Globus pallidus (tissue), 1 donor: ENCODE measurements around the gene CNKSR3.

Experiments
- DNase-seq: peaks from one replicate; pipeline ENCODE4 v3.0.0-alpha.2; 2015; ENCODE audit warnings: low spot score

CNKSR3 gene

DNA sequence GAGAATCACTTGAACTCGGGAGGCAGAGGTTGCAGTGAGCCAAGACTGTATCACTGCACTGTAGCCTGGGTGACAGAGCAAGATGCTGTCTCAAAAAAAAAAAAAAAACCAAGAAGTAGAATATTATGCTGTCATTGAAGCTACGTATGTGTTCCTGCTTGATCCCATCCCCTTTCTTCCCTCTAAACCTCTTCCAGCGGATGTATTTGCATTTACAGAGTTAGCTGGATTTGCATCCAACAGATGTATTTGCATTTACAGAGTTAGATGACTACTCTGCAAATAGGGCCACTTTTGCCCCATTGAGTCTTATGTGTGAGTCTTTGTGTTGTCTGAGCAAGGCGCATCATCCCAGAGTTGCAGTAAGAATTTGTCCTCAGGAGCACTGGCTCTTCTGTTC is 128.9 kb downstream of the CNKSR3 start:
- no peak for DNase-seq

DNA sequence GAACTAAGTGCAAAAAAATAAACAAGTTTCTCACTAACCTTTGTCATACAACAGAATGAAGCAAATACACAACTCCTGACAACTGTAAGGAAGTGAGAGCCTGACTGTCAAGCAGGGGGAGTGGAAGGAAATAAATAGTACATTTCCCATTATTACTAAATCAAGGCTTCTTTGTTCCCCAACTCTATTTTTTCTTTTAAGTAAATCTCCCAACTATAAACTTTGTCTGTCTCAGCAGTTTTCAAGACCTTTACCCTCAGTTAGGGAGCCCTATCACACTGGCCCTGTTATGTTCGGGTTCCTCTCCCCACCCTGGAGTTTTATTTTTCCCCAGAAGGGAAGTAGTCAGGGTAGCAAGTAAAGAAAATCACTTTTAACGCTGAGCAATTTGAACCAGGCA is 129.7 kb downstream of the CNKSR3 start:
- DNase-seq, result peak; percentile 58

DNA sequence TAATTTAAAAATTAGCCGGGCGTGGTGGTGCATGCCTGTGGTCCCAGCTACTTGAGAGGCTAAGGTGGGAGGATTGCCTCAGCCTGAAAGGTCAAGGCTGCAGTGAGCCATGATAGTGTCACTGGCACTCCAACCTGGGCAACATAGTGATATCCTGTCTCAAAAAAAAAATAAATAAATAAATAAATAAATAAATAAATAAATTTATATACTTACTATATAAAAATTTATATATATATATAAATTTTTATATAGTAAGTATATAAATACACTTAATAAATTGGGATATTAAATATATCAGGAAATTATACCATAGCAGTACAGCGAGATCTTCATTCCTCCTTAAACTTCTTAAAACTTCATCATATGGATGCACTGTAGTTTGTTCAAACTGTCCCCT is 130.9 kb downstream of the CNKSR3 start:
- DNase-seq, result no peak

DNA sequence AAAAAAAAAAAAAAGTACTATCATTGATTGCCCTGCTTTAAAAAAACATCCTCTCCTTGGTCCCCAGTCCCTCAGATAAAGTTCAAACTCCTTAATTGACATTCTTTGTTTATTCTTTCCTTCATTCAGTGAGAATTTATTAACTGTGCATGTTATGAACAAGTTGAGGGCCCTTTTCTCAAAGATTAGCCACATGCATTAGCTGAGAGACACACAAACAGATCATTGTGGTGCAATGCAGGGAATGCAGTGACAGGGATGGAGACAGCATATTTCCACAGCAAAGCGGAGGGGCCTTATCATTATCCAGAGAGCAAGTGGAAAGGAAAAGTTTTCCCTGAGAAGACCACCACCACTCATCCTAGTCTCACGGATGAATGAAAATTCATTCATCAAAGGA is 132.0 kb downstream of the CNKSR3 start:
- no peak for DNase-seq

DNA sequence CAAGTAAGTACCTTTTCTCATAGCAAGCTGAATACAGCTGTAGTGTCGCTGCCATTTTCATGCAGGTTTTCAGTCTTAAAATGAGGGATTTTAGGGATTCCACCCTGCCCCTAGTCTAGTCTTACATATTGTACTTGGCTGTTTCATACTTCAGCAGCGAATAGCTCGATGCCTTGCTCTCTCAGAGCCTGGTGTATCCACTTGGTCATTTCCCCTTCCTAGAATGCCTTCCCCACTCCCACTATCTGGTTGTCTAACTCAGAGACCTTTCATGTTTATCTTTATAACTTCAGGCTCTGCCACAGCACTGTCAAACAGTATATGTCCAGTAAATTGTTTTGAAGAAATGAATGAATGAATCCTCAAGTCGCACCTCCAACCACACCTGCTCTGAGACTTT is 132.8 kb downstream of the CNKSR3 start:
- DNase-seq, result no peak

DNA sequence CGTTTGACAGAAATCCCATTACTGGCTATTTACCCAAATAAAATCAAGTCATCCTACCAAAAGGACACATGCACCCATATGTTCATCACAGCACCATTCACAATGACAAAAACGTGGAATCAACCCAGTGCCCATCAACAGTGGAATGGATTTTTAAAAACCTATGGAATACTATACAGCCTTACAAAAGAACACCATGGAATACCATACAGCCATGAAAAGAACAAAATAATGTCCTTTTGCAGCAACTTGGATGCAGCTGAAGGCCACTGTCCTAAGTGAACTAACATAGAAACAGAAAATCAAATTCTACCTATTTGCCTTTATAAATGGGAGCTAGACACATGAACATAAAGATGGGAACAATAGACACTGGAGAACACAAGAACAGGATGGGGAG is 136.5 kb downstream of the CNKSR3 start:
- DNase-seq, result no peak

DNA sequence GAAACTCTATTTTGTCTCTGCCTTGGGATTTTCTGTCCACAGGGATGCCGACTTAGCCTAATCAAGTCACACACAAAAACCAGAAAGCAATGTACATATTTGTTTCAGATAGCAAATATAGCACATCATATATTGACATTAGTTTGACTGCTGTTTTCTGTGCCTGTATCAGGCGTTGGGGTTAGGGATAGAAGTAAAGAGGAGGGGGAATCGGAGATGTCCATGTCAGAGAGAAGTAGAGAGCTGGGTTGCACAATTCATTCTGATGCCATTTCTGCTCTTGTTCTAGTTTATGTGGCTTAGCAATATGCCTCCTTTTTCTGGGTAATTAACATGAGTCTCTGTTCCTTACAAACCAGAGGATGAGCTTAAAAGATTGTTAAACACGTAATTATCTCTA is 139.2 kb downstream of the CNKSR3 start:
- DNase-seq, result no peak

DNA sequence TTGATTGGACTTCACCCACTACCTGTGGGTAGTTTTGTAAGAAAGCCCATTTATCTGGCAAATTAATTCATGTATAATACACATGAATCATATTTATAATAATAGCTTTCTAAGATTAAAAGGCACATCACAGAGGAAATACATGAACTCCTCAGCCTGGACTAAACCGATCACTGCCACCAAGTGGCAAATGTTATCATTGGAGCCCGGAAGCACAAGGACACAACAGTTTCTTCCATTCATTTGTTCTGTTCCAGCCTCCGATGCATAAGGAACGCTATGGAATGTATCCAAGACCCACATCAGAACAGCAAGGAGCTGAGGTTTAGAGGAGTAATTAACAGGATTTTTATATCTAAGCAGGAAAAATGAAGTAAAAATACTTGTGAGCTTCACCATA is 139.9 kb downstream of the CNKSR3 start:
- DNase-seq, result peak; percentile 57

DNA sequence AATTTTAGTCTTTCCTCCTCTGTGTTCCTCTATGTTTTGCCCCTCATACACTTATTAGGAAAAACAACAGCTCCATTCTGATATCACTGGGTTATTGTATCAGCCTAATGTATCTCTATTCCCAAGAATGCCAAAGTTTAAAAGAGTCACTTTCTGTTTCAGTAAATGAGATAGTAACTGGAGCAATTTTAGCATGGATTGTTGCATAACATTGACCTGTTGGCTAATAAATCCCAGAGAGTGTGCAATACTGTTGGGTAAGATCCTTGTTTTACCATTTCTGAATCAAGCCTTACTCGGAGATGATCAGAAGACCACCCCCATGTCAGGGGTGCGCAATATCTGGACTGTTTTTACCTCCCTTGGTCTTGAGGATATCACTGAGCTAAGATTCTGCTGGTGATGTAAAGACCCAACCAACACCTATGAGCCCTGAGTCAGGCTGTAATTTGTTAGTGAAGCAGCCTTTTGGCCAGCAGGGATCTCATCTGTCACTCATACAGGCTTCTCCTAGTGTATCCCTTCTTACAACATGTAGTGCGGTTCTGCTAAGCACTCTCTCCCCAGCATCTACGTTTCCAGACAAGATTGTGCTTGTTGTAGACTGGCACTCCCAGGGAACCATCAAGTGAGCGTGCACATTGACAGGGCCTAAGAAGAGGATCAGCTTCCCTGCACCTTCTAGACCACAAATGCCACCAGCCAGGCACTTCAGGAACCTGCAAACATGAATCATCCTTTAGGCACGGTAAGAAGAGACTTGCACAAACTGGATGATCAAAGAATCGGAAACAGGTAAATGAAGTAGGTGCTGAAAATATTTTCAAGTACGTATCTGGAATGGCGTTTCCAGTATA is 142.4 kb downstream of the CNKSR3 start:
- DNase-seq, result no peak

DNA sequence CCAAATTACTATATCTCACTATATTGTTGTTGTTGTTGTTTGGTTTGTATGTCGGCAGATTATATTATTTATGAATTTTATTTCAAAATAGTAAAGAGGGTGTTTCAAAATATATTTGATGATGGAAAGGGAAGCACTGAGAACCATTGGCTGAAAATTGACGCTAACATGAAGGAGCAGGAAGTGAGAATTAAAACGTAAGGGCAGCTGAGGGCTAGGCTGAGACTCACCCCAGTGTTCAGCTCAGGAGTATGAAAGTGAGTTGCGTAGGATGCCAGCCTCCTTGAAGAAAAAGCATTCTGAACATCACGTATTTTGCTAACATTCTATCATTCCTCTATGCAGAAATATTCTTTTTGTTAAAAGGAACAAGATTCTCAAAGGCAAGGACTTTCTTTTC is 143.1 kb downstream of the CNKSR3 start:
- no peak for DNase-seq

DNA sequence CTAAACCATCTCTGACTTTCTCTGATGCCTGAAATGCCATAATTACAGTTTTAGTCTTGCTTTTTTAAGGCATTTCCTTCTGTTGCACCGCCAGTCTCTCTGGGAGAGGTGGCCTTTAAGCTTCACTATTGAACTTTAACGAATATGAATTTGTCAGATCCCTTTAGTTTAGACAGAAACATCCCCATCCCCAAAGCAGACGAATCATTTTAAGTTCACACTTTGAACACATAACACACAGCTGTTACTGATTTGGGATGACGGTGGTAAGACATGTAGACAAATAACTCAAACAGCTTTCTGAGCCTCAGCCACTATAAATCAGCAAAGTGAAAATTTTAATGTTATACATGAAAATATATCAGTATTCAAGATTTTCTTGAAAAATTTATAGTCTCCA is 146.7 kb downstream of the CNKSR3 start:
- DNase-seq, result no peak

DNA sequence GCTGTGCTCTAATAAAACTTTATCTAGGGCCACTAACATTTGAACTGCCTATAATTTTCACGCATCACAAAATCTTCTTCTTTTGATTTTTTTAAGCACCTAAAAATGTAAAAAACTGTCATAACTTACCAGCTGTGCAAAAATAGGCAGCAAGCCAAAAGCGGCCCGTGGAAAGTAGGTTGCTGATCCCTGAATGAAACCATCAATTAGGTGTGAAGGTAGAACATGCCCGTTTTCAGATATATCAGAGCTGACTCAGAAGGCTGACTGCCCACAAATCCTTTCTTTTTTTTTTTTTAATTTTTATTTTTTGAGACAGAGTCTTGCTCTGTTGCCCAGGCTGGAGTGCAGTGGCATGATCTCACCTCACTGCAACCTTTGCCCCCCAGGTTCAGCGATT is 149.0 kb downstream of the CNKSR3 start:
- no peak for DNase-seq

DNA sequence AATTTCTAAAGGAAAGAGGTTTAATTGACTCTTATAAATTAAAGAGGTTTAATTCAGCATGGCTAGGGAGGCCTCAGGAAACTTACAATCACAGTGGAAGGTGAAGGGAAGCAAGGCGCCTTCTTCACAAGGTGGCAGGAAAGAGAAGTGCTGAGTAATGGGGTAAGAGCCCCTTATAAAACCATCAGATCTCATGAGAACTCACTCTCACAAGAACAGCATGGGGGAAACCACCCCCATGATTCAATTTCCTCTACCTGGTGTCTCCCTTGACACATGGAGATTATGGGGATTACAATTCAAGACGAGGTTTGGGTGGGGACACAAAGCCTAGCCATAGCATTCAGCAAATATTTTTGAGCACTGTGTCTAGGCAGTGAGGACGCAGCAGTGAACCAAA is 150.0 kb downstream of the CNKSR3 start:
- no peak for DNase-seq

DNA sequence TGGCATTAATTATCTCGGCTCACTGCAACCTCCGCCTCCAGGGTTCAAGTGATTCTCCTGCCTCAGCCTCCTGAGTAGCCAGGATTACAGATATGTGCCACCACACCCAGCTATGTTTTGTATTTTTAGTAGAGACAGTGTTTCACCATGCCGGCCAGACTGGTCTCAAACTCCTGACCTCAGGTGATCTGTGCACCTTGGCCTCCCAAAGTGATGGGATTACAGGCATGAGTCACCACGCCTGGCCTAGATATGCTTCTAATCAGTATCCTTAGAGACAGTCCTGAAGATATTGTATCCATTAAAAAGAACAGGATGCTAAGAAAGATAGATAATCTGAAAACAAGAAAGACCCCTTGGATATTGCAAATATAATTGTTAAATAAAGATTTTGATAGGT is 150.8 kb downstream of the CNKSR3 start:
- DNase-seq, result no peak

DNA sequence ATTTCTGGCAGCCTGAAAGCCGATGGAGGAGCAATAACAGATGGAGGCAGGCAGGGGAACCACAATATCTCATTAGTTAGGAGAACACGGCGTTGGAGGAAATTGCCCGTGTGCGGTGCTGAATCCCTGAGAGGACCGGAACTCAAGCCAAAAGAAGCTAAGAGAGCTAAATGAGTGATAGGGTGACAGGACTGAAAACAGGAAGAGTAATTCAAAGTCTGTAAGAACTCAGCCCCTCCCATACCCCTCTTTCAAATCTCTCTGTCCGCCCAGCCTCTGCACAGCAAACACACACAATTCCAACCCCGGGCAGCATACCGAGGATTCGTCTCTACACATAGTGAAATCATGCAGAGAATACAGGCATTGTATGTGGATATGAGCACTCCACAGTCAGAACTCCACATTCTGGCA is 151.3 kb downstream of the CNKSR3 start:
- DNase-seq, result no peak

DNA sequence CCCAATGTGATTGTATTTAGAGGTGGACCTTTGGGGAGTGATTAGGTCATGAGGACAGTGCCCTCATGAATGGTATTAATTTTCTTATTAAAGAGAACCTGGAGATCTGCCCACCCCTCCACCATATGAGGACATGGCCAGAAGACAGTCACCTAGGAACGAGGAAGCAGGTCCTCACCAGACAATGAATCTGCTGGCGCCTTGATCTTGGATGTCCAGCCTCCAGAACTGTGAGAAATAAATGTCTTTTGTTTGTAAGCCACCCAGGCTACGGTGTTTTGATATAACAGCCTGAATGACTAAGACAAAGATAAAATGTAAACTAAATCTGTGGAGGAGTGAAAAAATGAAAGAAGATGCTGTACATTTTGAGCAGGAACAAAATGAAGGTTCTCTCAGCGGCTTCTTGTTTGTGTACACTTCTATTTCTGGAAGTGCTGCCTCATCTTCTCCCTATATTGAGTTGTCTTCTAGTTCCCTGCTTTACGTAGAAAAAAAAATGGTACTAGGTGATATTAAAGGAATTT is 152.4 kb downstream of the CNKSR3 start:
- DNase-seq, result no peak

DNA sequence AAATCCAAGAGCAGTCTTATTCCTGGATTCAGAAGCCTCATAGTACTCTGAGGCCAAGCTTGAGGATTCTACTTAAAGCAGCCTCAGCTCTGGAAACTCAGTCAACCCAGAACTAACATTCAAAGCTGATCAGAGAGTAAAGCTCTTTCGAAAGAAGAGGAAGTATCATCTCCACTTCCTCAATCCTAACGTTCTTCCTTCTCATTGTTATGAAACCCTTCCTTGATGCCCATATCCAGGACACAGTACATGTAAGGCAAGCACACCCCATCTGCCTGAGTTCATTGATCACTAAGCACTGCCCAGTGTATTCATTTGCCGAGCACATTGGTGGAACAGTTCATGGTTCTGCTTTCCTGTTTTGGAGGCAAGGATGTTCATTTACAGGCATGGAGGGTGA is 153.8 kb downstream of the CNKSR3 start, which contains the start of gene IPCEF1:
TSS of gene IPCEF1 (minus strand) at position 114 of the 400 bp plus-strand sequence. CDS start 90,856 bp downstream, outside the sequence.
- DNase-seq, result peak; percentile 43

DNA sequence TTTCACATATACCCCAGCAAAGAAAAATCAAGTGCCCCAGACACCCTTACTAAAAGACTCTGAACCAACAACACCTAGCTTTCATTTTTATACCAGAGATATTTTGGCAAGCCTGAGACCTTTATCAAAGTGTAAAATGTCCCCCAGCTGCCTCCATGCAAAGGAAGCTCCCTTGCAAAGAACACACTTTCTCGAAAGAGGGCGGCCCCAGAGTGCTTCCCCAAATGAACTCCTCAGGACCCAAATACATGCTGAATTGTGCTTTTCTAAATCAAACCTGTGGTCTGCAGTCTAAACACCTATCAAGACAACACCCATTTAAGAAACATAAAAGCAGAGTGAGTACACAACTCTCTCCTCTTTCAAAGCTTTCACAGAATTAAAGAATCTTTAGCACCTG is 154.4 kb downstream of the CNKSR3 start:
- no peak for DNase-seq

DNA sequence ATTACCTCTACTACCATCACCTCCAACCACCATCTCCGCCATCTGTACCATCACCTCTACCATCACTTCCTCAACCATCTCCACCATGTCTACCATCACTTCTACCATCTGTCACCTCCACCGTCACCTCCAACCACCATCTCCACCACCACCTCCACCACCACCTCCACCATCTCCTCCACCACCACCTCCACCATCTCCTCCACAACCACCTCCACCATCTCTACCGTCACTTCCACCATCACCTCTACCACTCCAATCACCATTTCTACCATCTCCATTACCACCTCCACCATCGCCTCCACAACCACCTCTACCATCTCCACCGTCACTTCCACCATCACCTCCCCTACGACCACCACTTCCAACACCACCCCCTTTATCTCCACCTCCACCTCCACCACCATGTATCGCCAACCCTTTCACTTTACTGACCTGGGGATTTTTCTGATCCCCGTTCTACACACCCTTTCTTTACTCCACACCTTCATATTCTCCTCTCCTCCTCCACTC is 156.2 kb downstream of the CNKSR3 start:
- DNase-seq, result no peak

DNA sequence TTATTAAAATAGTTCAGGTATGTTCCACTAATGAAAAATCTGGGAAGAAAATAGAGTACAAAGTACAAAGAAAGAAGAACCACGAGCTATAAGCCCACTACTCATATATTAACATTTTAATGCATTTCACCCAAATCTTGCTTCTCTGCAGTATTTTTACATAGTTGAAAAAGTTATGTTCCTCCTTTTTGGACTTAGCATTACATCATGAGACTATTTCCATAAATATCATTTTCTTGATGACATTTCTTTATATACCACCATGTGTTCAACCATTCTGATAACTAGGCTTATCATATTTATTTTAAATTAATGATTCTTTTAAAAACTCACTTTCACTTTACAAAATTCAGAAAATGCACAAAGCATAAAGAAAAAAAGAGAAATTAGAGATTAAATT is 156.9 kb downstream of the CNKSR3 start:
- DNase-seq, result no peak

DNA sequence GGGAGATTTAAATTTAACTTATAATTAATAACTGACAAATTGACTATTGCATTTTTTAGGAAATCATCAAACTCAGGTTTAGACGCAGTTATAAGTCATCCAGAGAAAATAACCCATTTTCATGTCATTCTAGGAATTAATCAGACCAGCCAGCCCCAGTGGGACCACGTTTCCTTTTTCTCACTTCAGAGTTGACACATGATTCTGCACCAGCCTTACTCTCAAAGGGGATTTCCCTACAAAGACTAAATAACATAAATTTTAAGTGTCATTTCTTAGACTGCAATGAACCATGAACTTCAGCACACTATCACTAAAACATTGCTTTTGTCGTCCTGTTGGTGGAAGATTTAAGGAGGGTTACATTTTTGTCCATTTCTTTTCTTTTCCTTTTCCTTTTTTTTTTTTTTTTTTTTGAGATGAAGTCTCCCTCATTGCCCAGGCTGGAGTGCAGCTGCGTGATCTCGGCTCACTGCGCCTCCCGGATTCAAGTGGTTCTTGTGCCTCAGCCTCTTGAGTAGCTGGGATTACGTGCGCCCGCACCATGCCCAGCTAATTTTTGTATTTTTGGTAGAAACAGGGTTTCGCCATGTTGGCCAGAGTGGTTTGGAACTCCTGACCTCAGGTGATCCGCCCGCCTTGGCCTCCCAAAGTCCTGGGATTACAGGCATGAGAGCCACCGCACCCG is 157.4 kb downstream of the CNKSR3 start:
- DNase-seq, result no peak

DNA sequence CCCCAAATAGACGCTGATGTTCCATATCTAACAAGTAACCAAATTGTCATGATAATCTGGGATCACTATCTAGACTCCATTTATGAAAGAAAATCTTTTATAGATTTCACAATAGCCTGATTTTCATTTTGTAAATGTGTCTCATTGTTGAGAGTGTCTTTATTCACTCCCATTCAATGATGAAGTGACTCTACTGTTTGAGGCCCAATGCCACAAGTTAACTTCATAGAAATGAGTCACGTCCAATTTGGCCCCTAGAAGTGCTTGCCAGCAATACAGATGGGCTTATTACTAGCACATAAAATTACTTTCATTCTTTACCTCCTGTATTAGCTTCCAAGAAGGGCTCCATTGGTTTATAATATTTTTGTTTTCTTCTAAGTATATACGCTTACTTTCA is 160.2 kb downstream of the CNKSR3 start:
- peak; percentile 47 for DNase-seq

DNA sequence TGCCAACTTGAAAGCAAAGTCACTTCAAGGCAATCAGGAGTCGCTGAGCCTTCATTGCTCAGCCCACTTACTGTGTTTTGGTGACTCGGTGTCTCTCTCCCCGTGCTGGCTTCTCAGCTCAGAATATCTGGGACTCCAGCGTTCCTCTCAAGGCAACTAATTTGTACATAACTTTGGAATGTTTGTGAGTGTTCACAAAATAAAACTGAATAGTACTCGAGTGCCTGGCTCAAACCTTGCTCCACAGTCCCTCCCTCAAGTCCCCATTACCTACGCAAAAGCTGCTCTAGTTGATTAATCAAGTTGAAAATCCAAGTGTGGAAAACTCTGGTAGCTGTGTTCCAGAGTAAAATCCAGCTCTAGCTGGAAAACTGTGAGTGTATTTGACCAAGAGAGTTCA is 162.5 kb downstream of the CNKSR3 start:
- DNase-seq, result no peak
